SIG-M5 treated with dmso at 0.1 percent for 504 hours (cell line): ENCODE results near the gene DDRGK1.
"Not testable (repeated sequence)": the region's sequence is repeated elsewhere in the genome, so short reads cannot be mapped to it uniquely, and the experiment has no call there.

Experiments
- DNase-seq: peaks from one replicate; lab custom pipeline; 2025; ENCODE audit not compliant: unreplicated experiment; lab: John Stamatoyannopoulos, UW

The DDRGK1 gene

DNA sequence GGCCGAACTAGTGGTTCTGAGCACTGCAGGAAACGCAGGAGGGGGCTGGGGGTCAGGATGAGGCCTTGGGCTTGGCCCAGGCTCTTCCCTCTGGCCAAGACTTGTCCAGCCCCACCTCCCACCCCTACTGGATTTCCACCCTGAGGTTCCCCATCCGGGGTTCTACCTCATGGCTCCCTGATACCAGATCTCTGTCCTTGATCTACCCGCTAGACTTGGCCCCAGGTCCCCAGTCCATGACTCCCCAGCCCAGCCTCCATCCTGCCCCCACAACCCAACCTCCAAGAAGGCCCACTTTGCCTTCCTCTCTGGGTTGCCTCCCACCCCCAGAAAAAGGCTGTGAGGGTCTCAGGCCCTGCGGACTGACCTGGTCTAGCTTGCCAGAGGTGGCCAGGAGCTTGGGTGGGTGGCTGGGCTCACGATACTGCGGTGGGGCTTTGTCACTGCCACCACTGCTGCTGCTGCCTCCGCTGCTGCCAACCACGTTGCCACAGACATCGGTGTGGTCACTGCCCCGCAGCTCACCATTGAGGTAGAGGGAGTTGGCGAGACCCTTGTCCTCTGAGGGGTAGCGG, 38.1 kb downstream of the DDRGK1 start:
- DNase-seq: no peak

DNA sequence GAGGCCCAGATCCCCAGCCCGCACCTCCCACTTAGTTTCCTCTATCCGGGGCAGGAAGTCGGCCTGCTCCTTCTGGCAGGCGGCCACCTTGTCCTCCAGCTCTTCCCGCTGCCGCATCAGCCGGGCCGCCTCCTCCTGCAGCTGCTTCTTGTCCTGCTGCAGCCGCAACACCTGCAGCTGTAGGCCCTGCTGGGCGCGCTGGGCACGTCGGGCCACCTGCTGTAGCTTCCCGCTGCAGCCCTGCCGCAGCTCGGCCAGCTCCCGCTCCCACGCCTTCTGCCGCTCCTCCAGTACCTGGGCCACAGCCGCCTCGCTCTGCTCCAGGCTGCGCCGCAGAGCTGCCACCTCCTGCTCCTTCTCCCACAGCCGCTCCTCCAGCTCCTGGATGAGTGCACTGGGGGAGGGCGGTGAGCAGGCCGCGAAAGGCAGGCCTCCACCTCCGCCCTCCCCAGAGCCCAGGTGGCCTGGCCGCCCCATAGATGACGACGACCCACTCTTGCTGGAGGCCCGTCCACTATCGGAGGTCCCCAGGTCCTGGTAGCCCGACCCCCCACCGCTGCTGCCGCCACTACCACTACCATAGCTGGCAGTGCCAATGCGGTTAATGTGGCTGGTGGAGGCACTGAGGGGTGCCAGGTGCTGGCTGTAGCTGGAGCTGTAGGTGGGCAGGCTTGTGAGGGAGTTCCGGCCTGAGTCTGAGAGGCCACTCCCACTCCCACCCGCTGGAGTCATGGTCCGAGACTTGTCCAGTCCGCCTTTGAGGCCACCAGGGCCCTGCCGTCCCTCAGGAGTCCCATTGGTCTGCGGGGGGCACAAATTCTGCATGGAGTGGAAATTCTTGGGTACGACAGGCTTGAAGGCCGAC, 38.8 kb downstream of the DDRGK1 start:
- no peak for DNase-seq

DNA sequence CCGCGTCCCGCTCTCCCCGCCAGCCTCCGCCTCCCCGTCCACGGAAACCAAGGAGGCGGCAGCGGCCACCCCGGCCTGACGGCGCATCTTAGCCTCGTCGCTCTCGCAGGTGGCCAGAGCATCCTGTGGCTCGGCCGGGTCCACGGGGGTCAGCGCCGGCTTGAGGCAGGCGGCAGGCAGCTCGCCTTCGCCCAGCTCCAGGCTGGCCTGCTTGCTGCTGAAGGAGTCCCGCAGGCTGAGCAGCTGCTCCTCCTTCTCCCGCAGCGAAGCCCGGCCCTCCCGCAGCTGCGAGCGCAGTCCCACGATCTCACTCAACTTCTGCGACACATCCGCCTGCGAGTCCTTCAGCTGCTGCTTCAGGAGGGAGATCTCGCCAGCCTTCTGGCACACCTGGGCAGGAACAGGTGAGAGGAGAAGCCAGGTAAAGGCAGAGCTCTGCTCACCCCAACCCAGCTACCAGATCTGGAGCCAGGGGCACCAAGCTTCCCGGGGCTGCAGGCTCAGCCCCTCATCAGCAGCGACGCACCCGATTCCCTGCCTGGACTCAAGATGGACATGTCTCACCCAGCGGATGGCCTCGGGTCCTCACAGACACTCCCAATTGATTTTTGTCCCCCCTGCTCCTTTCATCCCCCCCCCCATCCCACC, 39.6 kb downstream of the DDRGK1 start:
- no peak for DNase-seq

DNA sequence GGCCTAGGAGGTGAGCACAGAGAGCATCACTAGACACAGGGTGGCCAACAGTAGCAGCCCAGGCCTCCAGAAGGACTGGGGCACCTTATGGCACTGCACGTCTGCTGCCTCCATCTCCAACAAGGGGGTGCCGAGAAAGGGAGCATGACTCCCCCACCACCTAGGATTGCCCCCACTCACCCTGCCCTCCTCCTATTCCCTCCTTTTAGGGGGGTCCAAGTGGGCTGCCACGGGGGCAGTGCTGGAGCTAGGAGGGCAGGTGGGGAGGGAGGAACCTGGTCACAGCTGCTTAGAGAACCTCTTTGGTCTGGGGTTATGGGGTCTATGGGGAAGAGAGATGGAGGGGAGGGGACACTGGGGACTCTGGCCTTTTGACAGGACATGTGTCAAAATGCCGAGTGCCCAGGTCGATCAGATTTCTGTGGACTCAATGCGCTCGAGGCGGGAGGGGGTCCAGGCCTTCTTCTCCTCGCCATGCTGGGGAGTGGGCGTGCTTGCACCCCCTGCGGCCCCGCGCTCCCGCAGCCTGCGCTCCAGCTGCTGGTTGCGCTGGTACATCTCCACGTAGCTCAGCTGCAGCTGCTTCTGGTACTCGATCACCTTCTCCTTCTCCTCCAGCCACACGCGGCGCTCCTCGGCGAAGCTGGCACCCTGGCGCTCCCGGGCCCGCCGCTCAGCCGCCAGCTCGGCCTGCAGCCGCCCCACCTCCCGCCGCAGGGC, 40.3 kb downstream of the DDRGK1 start:
- no peak for DNase-seq

DNA sequence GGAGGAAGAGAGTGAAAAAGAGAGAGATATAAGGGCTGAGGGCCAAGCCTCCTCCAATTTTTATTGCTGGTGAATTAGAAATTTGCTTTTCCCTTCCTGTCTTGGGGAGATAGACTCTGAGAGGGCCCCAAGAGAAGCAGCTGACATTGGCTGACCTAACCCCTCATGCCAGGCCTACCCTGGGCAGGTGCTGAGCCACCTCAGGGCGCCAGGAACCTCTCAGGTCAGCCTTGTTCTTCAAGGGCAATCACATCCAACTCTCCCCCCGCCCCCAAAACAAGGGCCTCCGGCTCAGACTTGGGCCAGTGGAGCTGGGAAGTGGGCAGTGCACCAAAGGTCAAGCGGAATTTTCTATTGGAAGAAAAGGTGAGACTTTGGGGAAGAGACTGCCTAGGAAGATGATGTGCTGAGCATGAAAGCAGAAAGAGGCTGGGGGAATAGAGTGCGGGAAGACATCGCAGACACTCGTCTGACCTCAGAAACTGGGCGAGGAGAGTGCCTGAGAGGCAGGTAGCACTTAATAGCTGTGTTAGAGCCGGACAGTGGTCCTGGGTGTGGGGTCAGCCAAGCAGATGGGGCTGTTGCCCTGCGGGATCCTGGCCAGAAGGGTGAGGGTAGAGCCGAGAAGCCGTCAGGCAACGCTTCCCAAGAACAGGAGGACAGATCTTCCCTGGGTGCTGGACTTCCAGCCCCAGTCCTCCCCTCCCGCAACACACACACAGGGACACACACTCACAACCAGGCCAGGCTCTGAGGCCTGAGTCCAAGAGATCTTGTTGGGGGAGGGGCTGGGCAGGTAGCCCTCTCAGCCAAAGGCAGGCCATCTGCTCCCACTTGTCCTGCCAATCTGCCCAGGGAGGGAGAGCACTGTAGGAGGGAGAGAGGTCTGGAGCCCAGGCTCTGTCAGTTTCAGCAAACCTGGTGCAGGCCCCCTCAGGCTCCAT, 41.1 kb downstream of the DDRGK1 start:
- DNase-seq: no peak

DNA sequence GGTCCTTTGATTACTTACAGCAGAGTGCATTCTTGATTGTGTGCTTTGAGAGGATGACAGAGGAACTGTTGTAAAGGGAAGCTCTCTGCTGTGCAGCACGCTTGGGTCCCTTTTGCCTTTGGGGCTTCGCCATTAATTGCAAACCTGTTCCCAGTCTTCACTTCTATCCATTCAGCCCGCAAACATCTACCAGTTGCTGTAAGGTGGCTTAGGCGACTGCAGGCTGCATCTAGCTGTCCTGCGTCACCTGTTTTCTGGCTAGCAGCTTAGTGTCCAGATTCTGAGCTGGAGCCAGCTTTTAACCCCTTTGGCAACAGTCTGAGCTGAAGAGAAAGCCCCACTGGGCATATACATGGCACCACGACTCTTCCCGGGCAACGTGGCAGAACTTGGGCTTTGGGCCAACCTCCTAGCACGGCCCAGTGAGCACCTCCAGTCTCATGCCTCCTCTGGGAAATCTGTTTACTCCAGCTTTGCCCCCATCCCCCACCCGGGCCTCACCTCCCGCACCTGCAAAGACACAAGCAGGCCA, 42.3 kb downstream of the DDRGK1 start:
- no peak for DNase-seq

DNA sequence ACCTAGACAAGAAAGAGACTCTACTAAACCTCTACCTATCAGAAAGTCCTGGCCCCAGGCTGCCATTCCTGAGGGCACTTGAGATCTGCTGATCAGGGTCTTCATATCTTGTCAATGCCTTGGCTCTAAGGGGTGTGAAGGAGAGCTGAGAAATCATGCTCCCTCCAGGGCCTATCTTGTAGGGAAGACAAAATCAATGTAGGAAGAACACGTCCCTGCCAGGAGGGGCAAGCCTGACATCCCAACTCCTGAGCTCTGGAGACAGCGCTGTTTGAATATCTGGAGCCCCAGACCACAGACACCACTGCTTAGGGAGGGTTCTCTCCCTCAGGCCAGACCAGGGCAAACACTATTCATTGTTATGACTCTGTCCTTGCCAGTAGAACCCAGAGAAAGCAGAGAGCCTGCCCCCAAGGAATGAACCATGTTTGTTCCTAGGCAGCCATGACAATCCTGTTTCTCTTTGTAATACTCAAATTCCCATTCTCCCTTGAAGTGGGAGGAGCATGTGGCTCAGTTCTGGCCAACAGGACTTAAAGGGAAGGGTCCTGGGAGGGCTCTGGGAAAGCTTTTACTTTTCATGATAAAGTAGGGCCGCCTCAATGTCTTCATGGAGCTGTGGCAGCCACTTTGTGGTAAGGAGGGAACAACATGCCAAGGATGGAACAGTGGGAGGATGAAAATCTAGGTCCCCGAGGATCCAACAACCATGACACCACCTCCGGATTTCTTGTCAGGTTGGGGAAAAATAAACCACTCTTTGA, 43.0 kb downstream of the DDRGK1 start:
- no peak for DNase-seq

DNA sequence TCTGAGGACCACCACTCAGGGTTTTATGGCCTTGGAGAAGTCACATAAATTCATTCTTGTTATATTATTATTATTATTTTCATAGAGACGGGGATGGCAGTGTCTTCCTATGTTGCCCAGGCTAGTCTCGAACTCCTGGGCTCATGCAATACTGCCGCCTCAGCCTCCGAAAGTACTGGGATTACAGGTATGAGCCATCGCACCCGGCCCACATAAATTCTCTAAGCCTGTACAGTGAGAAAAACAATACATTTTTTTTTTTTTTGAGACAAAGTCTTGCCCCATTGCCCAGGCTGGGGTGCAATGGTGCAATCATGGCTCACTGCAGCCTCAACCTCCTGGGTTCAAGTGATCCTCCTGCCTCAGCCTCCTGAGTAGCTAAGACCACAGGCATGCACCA, 44.1 kb downstream of the DDRGK1 start:
- no peak for DNase-seq

DNA sequence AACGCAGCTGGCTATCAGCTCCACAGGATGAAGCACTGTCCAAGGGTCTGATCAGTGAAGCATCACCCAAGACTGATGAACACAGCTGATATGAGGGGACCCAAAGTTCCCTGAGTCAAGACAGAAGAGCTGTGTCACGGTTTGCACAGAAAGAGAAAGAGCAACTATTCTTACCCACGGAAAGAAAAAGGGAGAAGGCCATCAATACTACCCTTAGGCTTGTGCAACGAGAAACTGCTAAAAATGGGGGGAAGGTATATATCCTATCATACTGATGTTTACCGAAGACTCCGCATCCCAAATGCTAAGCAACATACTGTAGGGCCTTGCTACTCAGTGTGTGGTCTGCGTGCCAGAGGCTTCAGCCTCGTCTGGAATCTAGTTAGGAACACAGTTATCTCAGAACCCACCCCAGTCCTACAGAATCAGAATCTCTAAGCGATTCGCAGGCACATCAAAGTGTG, 45.5 kb downstream of the DDRGK1 start:
- peak; percentile 35 for DNase-seq

DNA sequence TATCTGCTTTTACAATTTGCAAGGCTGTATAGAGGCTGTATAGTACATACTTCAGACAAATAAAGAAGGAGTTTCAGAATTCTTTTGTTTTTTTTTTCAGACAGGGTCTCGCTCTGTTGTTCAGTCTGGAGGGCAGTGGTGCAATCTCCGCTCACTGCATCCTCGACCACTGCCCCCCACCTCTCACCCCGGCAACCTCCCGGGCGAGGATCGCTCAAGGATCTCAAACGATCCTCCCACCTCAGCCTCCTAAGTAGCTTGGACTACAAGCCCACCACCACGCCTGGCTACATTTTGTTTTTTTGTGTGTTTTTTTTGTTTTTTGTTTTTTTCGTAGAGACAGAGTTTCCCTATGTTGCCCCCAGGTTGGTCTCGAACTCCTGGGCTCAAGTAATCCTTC, 46.7 kb downstream of the DDRGK1 start:
- DNase-seq: no peak

DNA sequence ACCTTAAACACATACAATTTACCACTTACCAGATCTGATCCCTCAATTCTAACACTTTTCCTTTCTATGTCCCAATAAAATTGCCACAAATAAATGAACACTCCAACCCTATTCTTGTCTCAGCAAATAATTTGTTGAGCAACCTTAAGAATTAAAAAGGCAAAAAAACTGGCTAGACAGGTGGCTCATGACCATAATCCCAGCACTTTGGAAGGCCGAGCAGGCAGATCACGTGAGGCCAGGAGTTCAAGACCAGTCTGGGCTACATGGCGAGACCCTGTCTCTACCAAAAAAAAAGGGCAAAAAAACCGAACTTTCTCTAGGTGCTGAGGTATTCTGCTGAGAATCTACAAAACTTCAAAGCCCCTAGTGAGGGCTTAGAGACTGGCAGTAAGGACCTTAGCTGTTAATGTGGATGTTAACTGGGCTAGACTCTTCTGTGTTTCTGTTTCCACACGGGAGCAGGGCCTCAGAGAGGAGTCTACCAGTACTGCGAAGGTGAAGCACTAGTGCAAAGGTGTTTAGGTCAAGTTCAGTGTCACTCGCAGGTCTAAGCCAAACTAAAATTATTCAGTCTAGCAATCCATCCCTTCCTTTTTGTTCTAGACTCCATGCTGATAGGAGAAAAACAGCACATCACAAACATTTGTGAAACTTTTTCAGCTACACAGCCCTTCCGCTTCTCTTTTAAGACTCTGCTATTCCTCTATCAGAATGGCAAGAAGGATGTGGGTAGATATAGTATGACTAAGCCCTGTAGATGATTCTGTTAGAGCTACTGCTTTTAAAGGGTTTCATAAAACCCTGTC, 47.5 kb downstream of the DDRGK1 start:
- peak; percentile 87 for DNase-seq

DNA sequence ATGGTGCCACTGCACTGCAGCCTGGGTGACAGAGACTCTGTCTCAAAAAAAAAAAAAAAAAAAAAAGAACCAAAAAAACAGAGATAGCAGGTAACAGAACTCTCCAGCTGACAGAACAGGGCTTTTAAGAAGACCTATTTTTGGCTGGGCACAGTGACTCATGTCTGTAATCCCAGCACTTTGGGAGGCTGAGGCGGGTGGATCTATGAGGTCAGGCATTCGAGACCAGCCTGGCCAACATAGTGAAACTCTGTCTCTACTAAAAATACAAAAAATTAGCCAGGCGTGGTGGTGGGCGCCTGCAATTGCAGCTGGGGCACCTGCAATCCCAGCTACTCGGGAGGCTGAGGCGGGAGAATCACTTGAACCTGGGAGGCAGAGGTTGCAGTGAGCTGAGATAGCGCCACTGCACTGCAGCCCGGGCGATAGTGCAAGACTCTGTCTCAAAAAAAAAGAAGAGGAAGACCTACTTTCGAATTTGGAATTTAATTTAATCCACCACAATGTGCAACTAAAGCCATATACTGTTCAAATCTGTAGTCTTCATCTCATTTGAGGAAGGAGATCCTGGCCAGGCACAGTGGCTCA, 52.3 kb downstream of the DDRGK1 start:
- not testable (repeated sequence) for DNase-seq

DNA sequence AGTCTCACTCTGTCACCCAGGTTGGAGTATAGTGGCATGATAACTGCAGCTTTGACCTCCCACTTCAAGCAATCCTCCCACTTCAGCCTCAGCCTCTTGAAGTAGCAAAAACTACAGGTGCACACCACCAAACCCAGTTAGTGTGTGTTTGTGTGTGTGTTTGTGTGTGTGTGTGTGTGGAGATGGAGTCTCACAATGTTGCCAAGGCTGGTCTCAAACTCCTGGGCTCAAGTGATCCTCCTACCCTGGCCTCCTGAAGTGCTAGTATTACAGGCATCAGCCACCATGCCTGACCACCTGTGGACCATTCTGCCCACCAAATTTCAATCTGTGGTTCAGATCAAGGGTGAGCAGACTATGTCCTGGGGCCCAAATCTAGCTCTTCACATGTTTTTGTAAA, 53.6 kb downstream of the DDRGK1 start:
- DNase-seq: no peak

DNA sequence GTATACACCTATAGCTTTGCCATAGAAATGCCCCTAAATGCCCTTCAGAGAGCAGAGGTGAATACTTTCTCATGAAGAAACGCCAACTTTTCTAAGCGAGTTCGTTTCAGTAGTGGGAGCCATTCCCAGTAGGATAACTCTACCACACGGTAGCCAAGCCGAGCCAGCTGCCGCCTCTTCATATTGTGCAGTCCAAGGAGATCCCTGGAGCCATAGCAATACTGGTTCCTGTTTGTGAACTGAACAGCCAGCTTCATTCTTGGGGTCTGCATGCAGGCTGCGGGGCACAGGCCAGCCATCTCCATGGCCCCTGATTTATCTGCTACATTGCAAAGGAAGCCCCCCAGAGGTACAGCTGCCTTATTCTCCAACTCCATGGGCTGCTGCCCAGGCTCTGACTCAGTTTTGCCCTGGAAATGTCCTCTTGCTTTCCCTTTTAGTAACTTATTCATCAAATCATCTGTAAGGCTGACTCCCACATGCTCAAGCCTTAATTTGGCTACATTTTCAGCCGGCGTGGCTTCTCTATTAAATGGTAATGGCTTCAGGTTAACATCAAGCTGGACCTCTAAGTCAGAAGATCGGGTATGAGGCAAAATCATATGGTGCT, 57.6 kb downstream of the DDRGK1 start:
- DNase-seq: no peak

DNA sequence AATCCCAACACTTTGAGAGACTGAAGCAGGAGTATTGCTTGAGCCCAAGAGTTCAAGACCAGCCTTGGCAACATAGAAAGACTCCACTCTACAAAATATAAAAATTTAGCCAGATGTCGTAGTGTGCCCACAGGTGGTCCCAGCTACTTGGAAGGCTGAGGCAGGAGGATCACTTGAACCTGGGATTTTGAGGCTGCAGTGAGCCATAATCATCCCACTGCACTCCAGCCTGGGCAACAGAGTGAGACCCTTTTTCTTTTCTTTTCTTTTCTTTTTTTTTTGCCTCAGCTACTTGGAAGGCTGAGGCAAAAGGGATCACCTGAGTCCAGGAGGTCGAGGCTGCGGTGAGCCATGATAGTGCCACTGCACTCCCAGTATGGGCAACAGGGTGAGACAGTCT, 62.7 kb downstream of the DDRGK1 start:
- no peak for DNase-seq
